Ovary (tissue), 9 donors: Measurements from ENCODE around the gene MRAS. TPM values are rescaled to one million over a fixed set of nuclear protein-coding genes. Genes with fewer than 3 reads are reported as not detected.

ENCODE experiments used
- DNase-seq, 5 donors: peaks; one replicate each; pipeline ENCODE4 v3.0.0-alpha.2; 2019 to 2020
- H3K27ac ChIP-seq, 2 donors: fragments of 200-600 bp; one replicate each; pipeline versions ENCODE4 v1.5.1 to v1.8.0; 2019 to 2022
- H3K27me3 ChIP-seq: fragments of 200-600 bp; one replicate; pipeline ENCODE4 v1.8.0; 2022
- H3K36me3 ChIP-seq: fragments of 200-600 bp; sonication (generic); one replicate; pipeline ENCODE4 v1.5.1; 2019
- H3K4me1 ChIP-seq: one replicate; pipeline ENCODE4 v1.8.1; 2013; ENCODE audit warnings: mild to moderate bottlenecking, moderate library complexity; ENCODE audit not compliant: insufficient read depth
- H3K4me3 ChIP-seq: fragments of 200-600 bp; sonication (generic); one replicate; pipeline ENCODE4 v1.5.1; 2017
- H3K9me3 ChIP-seq, 2 donors: fragments of 200-600 bp in 1 of 2; sonication (generic) in 1 of 2; one replicate each; pipeline versions ENCODE4 v1.5.1 to v1.8.1; 2013 to 2019; ENCODE audit warnings: mild to moderate bottlenecking in 1 of 2, moderate library complexity in 1 of 2
- EP300 ChIP-seq: sonication (generic); formaldehyde crosslinking; IDR thresholded peaks from one replicate; pipeline ENCODE4 v1.6.1; 2017; ENCODE audit warnings: antibody characterized with exemption
- POLR2A ChIP-seq: fragments of 450-650 bp; IDR thresholded peaks from one replicate; pipeline ENCODE4 v1.6.1; 2017; ENCODE audit warnings: antibody characterized with exemption, mild to moderate bottlenecking, moderate library complexity
- WGBS, 3 donors: extraction: QIAGEN DNeasy Blood & Tissue Kit in 1 of 3; methylation state at CpG; one replicate each; pipeline versions ENCODE4 v1.1.5 to v1.1.7; 2013 to 2017; 5-methylcytosine and 5-hydroxymethylcytosine counted together
- intact Hi-C, 4 donors: fragments of 100-400 bp; cut with DNase I; formaldehyde crosslinking; loops; one replicate each; pipeline versions ENCODE4 v1.11.0 to v1.15.1; 2022 to 2023
- polyA plus RNA-seq, 2 donors: library from polyadenylated mRNA; stranded (reverse); fragments of 200-250 nt in 1 of 2; fragments of 350-450 nt in 1 of 2; fragmentation: Illumina TruSeq in 1 of 2; extraction: RNeasy Lipid Tissue Mini Kit (QIAGEN cat#74804) in 1 of 2; gene quantifications; one replicate each; pipeline ENCODE4 v1.2.3, GENCODE V29; 2013 to 2014
- total RNA-seq, 7 donors: library from RNA; depleted of rRNA in 2 of 7; stranded (reverse); fragments of >200 nt in 2 of 7; fragmentation: NEBNext Ultra II Directional in 3 of 7; extraction: Animal tissue kit (Norgen Biotek cat#: 25700) in 3 of 7; gene quantifications; one replicate each; pipeline versions ENCODE4 v1.1.0 to v1.2.4, GENCODE V29; 2016 to 2023
- TF ChIP-seq, protein P1 (sequence below), 3 donors: fragments of 450-650 bp in 2 of 3; fragments of 200-600 bp in 1 of 3; IDR thresholded peaks; one replicate each; pipeline versions ENCODE4 v1.5.1 to v1.8.0; 2016 to 2022; ENCODE audit warnings: antibody characterized with exemption in 3 of 3, mild to moderate bottlenecking in 1 of 3
- donor health status: DM: no; HTN: no; CAD: no; lungs with moderate emphysema.
- donor health status: DM: no; HTN: no; CAD: no.
- donor health status: Bipolar disorder and iron deficiency.
- donor health status: DM: yes; HTN: yes; CAD: no.
- donor health status: DM: no; HTN: no; CAD: no.
- donor health status: DM: yes; HTN: yes; CAD: no.

Gene MRAS
- total and polyA plus RNA-seq, 9 donors = 35.9 to 148 (median 80.5) TPM

DNA sequence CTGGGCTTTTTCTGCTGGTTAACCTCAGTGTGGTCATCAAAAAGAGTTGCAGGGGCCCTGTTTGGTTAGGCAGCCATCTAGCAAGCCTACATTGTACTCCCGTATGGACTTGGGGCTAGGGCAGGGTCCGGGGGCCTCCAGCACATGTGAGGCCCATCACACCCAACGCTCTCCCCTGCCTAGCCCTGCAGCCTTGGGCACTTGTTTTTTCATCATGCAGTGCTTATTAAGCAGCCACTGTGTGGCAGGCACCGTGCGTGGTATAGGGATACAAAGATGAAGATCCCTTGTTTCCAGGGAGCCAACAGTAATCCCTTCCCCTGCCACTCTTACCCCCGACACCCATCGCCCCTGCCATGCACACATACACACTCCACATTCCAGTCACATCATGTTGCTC, 14.2 kb downstream of the MRAS start:
- H3K9me3 ChIP-seq = no peaks in the 10 kb centered on the region
- H3K27ac ChIP-seq = no peak overlapping the region
- no peak for TF ChIP-seq EP300
- TF ChIP-seq, protein P1, sequence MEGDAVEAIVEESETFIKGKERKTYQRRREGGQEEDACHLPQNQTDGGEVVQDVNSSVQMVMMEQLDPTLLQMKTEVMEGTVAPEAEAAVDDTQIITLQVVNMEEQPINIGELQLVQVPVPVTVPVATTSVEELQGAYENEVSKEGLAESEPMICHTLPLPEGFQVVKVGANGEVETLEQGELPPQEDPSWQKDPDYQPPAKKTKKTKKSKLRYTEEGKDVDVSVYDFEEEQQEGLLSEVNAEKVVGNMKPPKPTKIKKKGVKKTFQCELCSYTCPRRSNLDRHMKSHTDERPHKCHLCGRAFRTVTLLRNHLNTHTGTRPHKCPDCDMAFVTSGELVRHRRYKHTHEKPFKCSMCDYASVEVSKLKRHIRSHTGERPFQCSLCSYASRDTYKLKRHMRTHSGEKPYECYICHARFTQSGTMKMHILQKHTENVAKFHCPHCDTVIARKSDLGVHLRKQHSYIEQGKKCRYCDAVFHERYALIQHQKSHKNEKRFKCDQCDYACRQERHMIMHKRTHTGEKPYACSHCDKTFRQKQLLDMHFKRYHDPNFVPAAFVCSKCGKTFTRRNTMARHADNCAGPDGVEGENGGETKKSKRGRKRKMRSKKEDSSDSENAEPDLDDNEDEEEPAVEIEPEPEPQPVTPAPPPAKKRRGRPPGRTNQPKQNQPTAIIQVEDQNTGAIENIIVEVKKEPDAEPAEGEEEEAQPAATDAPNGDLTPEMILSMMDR (IDR thresholded peaks at IDR 0.05) = no peak
- intact Hi-C loops = no loop called here
- peaks cover 28% of the 10 kb centered on the region for H3K4me1 ChIP-seq
- 92 to 95% (median 93%) methylated on average over 7 of the region's 7 CpGs for WGBS, 3 donors
- no peak overlapping the region for H3K4me3 ChIP-seq
- no peak for DNase-seq
- H3K36me3 ChIP-seq = no peaks in the 10 kb centered on the region
- no peaks in the 10 kb centered on the region for H3K27me3 ChIP-seq

- Histone ChIP-seq H3K36me3 (no peaks in the 10 kb centered on the region), H3K9me3 (no peaks in the 10 kb centered on the region), H3K27me3 (no peaks in the 10 kb centered on the region), H3K27ac (no peak overlapping the region), H3K4me3 (no peak overlapping the region), H3K4me1 (peaks cover 31% of the 10 kb centered on the region)
- DNase-seq = no peak
- TF ChIP-seq, protein P1 (IDR thresholded peaks at IDR 0.05) = no peak
- TF ChIP-seq POLR2A (no peak), EP300 (no peak)
- 95 to 96% (median 96%) methylated on average over 4 of the region's 4 CpGs for WGBS, 3 donors
- intact Hi-C loops = no loop called here
These were observed 14.9 kb downstream of the MRAS start for GRCh38 chr3:138363322-138363721.

DNA sequence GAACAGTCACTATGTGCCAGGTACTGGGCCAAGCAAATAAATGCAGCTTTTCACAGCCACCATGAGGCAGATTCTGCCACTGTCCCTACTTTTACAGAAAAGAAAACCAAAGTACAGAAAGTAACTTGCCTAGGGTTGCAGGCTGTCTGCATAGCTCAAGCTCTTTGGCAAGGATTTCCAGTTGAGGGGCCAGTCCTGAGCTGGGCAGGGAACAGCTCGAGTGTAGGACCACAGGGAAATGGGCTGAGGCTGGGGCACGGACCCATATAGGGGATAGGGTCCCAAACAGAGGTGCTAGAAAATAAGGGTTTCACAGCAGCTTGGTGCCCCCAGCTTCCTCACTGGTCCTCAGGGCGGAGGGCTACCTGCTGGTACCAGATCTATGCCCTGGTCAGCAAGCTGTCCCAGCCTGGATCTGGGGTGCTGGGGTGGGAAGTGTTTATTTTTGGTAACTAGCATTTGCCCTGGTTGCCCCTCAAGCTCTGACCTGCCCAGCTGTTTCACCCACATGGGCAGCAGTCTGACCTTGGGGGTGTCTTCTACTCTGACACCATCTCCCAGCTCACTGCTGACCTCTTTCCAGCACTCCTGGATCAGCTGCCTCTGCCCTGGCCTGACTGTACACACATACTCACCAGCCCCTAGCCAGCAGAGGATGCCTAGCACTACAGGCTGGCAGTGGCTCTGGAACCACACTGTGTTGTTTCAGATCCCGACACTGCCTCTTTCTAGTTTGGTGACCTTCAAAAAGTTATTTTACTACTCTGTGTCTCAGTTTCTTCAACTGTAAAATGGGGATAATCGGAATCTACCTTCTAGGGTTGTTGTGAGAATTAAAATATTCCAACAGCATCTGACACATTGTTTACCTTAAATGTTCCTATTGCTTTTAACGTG, 16.2 kb downstream of the MRAS start:
- Histone ChIP-seq H3K4me1 (peaks cover 31% of the 10 kb centered on the region), H3K27me3 (no peaks in the 10 kb centered on the region), H3K9me3 (no peaks in the 10 kb centered on the region), H3K27ac (no peak overlapping the region), H3K36me3 (no peaks in the 10 kb centered on the region), H3K4me3 (no peak overlapping the region)
- no peak for DNase-seq
- TF ChIP-seq EP300 = no peak
- TF ChIP-seq, protein P1 (IDR thresholded peaks at IDR 0.05) = no peak
- TF ChIP-seq POLR2A = no peak
- 84 to 89% (median 85%) methylated on average over 6 of the region's 6 CpGs for WGBS, 3 donors
- intact Hi-C loops = no loop called here

DNA sequence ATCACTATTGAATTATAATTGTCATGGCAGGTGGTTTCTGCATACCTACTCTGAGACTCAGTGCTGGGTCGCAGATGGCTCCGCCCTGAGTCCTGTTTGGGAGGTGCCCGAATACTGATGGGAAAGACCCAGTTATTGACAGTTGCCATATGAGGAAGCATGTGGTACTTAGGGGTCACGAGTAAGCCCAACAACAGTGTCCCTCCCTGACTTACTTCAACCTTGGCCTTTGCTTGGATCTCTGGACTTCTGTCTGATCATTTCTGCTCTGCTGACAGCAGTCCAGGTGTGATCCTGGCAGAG, 16.8 kb downstream of the MRAS start:
- no peak for TF ChIP-seq POLR2A
- TF ChIP-seq, protein P1 (IDR thresholded peaks at IDR 0.05) = no peak
- TF ChIP-seq EP300 = no peak
- peaks cover 31% of the 10 kb centered on the region for H3K4me1 ChIP-seq
- H3K27me3 ChIP-seq = no peaks in the 10 kb centered on the region
- intact Hi-C loops = no loop called here
- no peaks in the 10 kb centered on the region for H3K9me3 ChIP-seq
- no peak for DNase-seq
- H3K36me3 ChIP-seq = no peaks in the 10 kb centered on the region
- no peak overlapping the region for H3K4me3 ChIP-seq
- 91 to 93% (median 92%) methylated on average over 4 of the region's 4 CpGs for WGBS, 3 donors
- no peak overlapping the region for H3K27ac ChIP-seq
